ENCODE results near the gene KRT12.

The KRT12 gene

DNA sequence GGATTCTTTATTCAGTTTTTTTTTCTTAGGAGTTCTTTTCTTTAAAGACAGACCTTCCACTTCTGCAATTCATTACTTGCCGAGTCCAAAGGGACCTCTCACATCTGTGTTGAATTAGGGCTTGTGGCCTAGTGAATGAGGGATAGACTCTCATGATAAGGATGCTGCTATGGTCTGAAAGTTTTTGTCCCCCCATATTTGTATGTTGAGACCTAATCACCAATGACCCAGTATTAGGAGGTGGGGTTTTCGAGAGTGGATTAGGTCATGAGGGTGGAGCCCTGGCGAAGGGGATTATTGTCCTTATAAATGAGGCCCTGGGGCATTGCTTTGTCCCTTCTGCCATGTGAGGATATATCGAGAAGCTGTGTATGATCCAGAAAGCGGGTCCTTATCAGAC, 9.5 kb downstream of the KRT12 start:
- no peaks in the 10 kb centered on the region for H3K36me3 Mint-ChIP-seq (ENCODE audit: low read depth)
- no peaks in the 10 kb centered on the region for H3K27me3 Mint-ChIP-seq (ENCODE audit: low read depth)
- H3K9me3 Mint-ChIP-seq = no peaks in the 10 kb centered on the region
- H3K27ac Mint-ChIP-seq = peak overlapping the region; percentile 37 to 90 (median 81)
- TF ChIP-seq, protein P1, sequence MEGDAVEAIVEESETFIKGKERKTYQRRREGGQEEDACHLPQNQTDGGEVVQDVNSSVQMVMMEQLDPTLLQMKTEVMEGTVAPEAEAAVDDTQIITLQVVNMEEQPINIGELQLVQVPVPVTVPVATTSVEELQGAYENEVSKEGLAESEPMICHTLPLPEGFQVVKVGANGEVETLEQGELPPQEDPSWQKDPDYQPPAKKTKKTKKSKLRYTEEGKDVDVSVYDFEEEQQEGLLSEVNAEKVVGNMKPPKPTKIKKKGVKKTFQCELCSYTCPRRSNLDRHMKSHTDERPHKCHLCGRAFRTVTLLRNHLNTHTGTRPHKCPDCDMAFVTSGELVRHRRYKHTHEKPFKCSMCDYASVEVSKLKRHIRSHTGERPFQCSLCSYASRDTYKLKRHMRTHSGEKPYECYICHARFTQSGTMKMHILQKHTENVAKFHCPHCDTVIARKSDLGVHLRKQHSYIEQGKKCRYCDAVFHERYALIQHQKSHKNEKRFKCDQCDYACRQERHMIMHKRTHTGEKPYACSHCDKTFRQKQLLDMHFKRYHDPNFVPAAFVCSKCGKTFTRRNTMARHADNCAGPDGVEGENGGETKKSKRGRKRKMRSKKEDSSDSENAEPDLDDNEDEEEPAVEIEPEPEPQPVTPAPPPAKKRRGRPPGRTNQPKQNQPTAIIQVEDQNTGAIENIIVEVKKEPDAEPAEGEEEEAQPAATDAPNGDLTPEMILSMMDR (IDR thresholded peaks at IDR 0.05; ENCODE audit: unreplicated experiment in 3 of 3) = no peak
- H3K4me3 Mint-ChIP-seq = no peak overlapping the region
- peaks cover 24% of the 10 kb centered on the region for H3K4me1 Mint-ChIP-seq

DNA sequence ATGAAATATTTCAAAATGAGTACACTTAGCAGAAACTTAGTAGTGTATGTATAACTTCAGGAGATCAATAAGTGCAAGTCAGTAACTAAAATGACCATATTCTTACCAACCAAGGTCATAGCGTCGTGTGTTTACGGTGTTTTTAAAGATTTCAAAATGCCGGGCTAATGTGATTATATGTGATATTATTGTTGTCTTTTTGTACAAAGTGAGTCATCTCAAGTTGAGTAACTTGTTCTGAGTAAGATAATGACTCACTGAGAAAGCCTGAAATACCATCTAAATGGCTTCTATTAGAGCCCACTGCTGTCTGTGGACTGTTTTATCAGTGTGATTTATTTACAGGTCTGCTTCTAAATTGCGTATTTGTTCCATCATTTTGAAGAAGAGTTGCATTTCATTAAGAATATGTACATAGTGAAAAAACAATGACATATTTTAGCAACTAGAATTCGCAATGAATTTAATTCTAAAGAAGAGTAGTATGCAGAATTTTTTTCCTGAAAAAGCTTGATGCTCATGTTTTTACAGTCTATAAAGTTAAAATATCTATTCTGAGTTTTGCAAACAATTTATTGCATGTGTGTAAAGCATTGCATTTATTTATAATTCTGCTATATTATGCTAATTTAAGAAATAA, 12.7 kb downstream of the KRT12 start:
- H3K4me1 Mint-ChIP-seq = peaks cover 18% of the 10 kb centered on the region
- no peaks in the 10 kb centered on the region for H3K27me3 Mint-ChIP-seq (ENCODE audit: low read depth)

DNA sequence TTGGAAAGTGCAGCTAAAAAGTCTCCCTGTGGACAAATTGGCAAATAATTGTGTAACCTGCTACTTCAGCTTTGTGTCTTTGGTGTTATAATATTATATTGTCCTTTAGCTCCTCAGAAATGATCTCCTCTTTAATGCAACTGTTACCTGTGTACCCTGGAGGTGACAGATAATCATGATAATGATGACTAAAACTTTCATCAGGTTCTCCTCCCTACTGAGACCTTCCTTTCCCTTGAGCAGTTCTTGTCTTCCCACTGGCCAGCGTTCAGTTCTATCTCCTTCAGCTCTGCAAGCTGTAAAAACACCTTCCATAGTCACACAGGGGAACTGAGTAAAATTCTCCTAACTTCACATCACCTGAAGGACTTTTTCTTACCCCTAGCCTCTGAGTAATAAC, 14.7 kb downstream of the KRT12 start:
- Mint-ChIP-seq H3K4me3 (no peak overlapping the region), H3K27ac (no peak overlapping the region), H3K36me3 (ENCODE audit: low read depth) (no peaks in the 10 kb centered on the region), H3K27me3 (ENCODE audit: low read depth) (no peaks in the 10 kb centered on the region), H3K9me3 (no peaks in the 10 kb centered on the region), H3K4me1 (peaks cover 5% of the 10 kb centered on the region)
- TF ChIP-seq, protein P1 (IDR thresholded peaks at IDR 0.05; ENCODE audit: unreplicated experiment in 3 of 3) = no peak

More for the DNA sequence above, 12.7 kb downstream of the KRT12 start:
- Mint-ChIP-seq H3K4me3 (no peak overlapping the region), H3K9me3 (no peaks in the 10 kb centered on the region), H3K36me3 (ENCODE audit: low read depth) (no peaks in the 10 kb centered on the region), H3K27ac (no peak overlapping the region)
- TF ChIP-seq, protein P1 (IDR thresholded peaks at IDR 0.05; ENCODE audit: unreplicated experiment in 3 of 3) = no peak

DNA sequence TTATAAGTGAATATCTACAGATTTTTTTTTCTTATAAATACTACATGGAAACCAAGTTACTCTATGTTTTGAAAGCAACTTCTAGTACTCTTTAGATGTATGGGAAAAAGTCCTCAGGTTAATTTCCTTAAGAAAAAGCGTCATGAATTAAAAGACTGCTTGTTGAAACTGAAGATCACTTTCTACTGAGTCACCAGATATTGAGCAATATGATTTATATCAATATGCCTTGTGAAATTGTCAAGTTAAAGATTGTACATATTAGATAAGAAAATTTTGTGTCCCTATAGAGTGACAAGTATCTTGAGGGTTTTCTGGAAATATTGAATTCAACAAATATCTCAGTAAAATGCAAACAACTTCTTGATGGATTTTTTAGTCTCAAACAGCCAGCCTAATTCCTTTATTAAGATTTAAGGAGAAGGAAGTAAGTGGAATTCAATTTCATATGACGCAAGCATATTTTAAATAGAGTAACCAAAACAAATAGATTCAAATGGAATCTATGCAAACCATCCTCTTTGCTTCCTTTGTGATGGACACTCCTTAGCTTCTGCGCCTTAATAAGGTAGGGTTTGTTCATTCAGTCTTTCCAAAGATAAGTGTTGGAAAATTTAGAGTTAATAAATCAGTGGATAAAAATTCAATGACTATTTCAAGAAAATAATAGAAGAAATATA, 16.6 kb downstream of the KRT12 start:
- H3K27ac Mint-ChIP-seq = no peak overlapping the region
- no peaks in the 10 kb centered on the region for H3K9me3 Mint-ChIP-seq
- H3K36me3 Mint-ChIP-seq (ENCODE audit: low read depth) = no peaks in the 10 kb centered on the region
- TF ChIP-seq, protein P1 (IDR thresholded peaks at IDR 0.05; ENCODE audit: unreplicated experiment in 3 of 3) = no peak
- H3K4me3 Mint-ChIP-seq = no peak overlapping the region
- peaks cover 5% of the 10 kb centered on the region for H3K27me3 Mint-ChIP-seq (ENCODE audit: low read depth)
- H3K4me1 Mint-ChIP-seq = no peaks in the 10 kb centered on the region

DNA sequence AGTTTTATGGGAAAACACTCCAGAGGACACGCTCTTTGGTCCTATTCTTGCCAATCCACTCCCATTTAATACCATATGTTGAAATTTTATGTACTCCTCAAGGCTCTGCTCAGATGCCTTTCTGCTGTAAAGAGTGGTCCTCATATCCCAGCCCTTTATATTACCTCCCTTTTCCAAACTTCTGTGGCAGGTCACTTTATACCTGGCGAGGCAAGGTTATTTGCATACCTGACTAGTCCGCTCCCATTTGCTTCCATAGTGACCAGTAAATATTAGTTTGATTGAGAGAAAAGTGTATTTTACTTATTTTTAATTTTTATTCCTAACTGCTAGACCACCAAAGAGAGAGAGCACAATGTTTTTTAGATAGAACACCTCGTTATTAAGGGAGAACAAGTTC, 17.3 kb downstream of the KRT12 start:
- no peak overlapping the region for H3K27ac Mint-ChIP-seq
- peaks cover 6% of the 10 kb centered on the region for H3K27me3 Mint-ChIP-seq (ENCODE audit: low read depth)
- no peak overlapping the region for H3K4me3 Mint-ChIP-seq
- no peaks in the 10 kb centered on the region for H3K4me1 Mint-ChIP-seq
- no peaks in the 10 kb centered on the region for H3K9me3 Mint-ChIP-seq
- TF ChIP-seq, protein P1 (IDR thresholded peaks at IDR 0.05; ENCODE audit: unreplicated experiment in 3 of 3) = no peak
- H3K36me3 Mint-ChIP-seq (ENCODE audit: low read depth) = no peaks in the 10 kb centered on the region
